GM19452 (cell line): ENCODE data around the gene HMCN2.
"Not testable (repeated sequence)": the region's sequence is repeated elsewhere in the genome, so short reads cannot be mapped to it uniquely, and the experiment has no call there.

Experiments used
- ATAC-seq: cut with Tn5 transposase; IDR thresholded peaks from one replicate; pipeline ENCODE4 v1.9.1; 2021; ENCODE audit not compliant: unreplicated experiment

HMCN2 gene

GRCh38 chr9:130327070-130327780, 61.7 kb downstream of the HMCN2 start:
- ATAC-seq = no peak

- no peak for ATAC-seq
Observed at GRCh38 chr9:130327781-130328348, 62.3 kb downstream of the HMCN2 start.

GRCh38 chr9:130328349-130328801, 62.8 kb downstream of the HMCN2 start:
- ATAC-seq = no peak

- no peak for ATAC-seq
Observed at GRCh38 chr9:130329061-130329460, 63.5 kb downstream of the HMCN2 start.

- ATAC-seq = no peak
Observed at GRCh38 chr9:130330202-130330862, 64.8 kb downstream of the HMCN2 start.

- ATAC-seq = no peak
Observed at GRCh38 chr9:130331061-130331460, 65.5 kb downstream of the HMCN2 start.

- no peak for ATAC-seq
Observed at GRCh38 chr9:130331573-130331972, 66.0 kb downstream of the HMCN2 start.

- no peak for ATAC-seq
Observed at GRCh38 chr9:130332384-130332926, 66.9 kb downstream of the HMCN2 start.

GRCh38 chr9:130333041-130333711, 67.6 kb downstream of the HMCN2 start:
- ATAC-seq = no peak

GRCh38 chr9:130333712-130334062, 68.1 kb downstream of the HMCN2 start:
- no peak for ATAC-seq

- no peak for ATAC-seq
Observed at GRCh38 chr9:130334915-130335314, 69.4 kb downstream of the HMCN2 start.

GRCh38 chr9:130336027-130336610, 70.6 kb downstream of the HMCN2 start:
- no peak for ATAC-seq

- no peak for ATAC-seq
Observed at GRCh38 chr9:130336885-130337284, 71.3 kb downstream of the HMCN2 start.

GRCh38 chr9:130337318-130337717, 71.8 kb downstream of the HMCN2 start:
- ATAC-seq = no peak

- ATAC-seq = no peak
Observed at GRCh38 chr9:130337784-130338380, 72.3 kb downstream of the HMCN2 start.

- ATAC-seq = not testable (repeated sequence)
Observed at GRCh38 chr9:130338891-130339290, 73.3 kb downstream of the HMCN2 start.

- ATAC-seq = no peak
Observed at GRCh38 chr9:130339306-130339705, 73.7 kb downstream of the HMCN2 start.

- no peak for ATAC-seq
Observed at GRCh38 chr9:130340011-130340410, 74.5 kb downstream of the HMCN2 start.

GRCh38 chr9:130340557-130340956, 75.0 kb downstream of the HMCN2 start:
- not testable (repeated sequence) for ATAC-seq

GRCh38 chr9:130341128-130341527, 75.6 kb downstream of the HMCN2 start:
- ATAC-seq = no peak
